Measurements from ENCODE around the gene RPL23. TPM values are rescaled to one million over a fixed set of nuclear protein-coding genes. Genes with fewer than 3 reads are reported as not detected.
A peak's percentile ranks its signal among the peaks of the same experiment; 100 is the strongest.

RPL23 gene
- total and polyA plus RNA-seq, 9 of the 15 experiments (the other 6 are each of a cell fraction or from before 2014, with no cell fraction given): 1,745 to 3,667 (median 3,096) TPM

- TF ChIP-seq TAF1 (IDR thresholded peaks at IDR 0.05; ENCODE audit: control insufficient read depth, extremely low read depth, insufficient read depth, low read length, severe bottlenecking): peak; percentile 66
- peak; percentile 76 for TF ChIP-seq HMGN3 (IDR thresholded peaks at IDR 0.05; ENCODE audit: borderline replicate concordance, extremely low read depth, insufficient read length, low read depth, low read length)
- no peak for TF ChIP-seq ARID4B (CRISPR knock-in tag; IDR thresholded peaks at IDR 0.05)
- TF ChIP-seq ATF7 (IDR thresholded peaks at IDR 0.05): peak; percentile 99
- peak; percentile 80 for TF ChIP-seq RBM22 (IDR thresholded peaks at IDR 0.05; ENCODE audit: low read depth, low read length, poor library complexity, severe bottlenecking)
- TF ChIP-seq NONO (IDR thresholded peaks at IDR 0.05; ENCODE audit: low read depth in 2 of 2, low read length in 1 of 2): peak; percentile 52 to 98; a peak in 3 of 4 replicates
- peak; percentile 63; the same call in 1 of the 2 replicates for TF ChIP-seq THAP12 (CRISPR knock-in tag; IDR thresholded peaks at IDR 0.05)
- TF ChIP-seq ZNF717 (CRISPR knock-in tag; IDR thresholded peaks at IDR 0.05): peak; percentile 77; the same call in 1 of the 2 replicates
- TF ChIP-seq CHD2 (IDR thresholded peaks at IDR 0.05; ENCODE audit: low read depth, low read length): 0 out of 2 replicates have a peak, but pooled peaks have one; percentile 54
- TF ChIP-seq NR2F6 (CRISPR knock-in tag; IDR thresholded peaks at IDR 0.05): 0 out of 2 replicates have a peak, but pooled peaks have one; percentile 60
- TF ChIP-seq ZBTB11 (CRISPR knock-in tag; IDR thresholded peaks at IDR 0.05): peak; percentile 65 to 97 (median 87); a peak in 5 of 6 replicates
- peak; percentile 61; the same call in 1 of the 2 replicates for TF ChIP-seq HNRNPL (IDR thresholded peaks at IDR 0.05; ENCODE audit: low read depth, low read length)
- TF ChIP-seq XRCC5 (IDR thresholded peaks at IDR 0.05; ENCODE audit: low read depth, low read length): 0 out of 2 replicates have a peak, but pooled peaks have one; percentile 67
- TF ChIP-seq POLR3G (IDR thresholded peaks at IDR 0.05; ENCODE audit: extremely low read depth, insufficient read length, insufficient replicate concordance): no peak
- TF ChIP-seq SP1 (CRISPR knock-in tag; IDR thresholded peaks at IDR 0.05): peak; percentile 78
- no peak for TF ChIP-seq BCOR (IDR thresholded peaks at IDR 0.05)
Measured at GRCh38 chr17:38799501-38800236, 53.9 kb downstream of the RPL23 start, which contains the start of gene PIP4K2B (continued).
